GM19467 (cell line): Measurements from ENCODE around the gene NEUROD2.

Source experiments
- ATAC-seq: cut with Tn5 transposase; IDR thresholded peaks from one replicate; pipeline ENCODE4 v1.9.1; 2021; ENCODE audit warnings: mild to moderate bottlenecking, moderate library complexity; ENCODE audit not compliant: unreplicated experiment

The NEUROD2 gene

DNA sequence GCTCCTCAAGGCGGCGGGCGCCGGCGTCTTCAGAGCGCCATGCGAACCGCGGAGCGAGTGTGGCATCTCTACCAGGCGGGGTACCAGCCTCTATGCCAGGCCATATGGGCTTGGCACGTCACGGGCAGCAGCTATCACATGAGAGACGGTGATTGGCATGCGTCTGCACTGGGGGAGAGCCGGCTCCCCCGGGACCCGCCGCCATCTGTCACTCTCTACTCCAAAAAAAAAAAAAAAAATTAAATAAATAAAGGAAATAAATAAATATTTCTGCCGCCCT, at the start of gene NEUROD2:
TSS of gene NEUROD2 (minus strand) at position 70 of the 280 bp plus-strand sequence. CDS start 1,321 bp downstream, outside the sequence.
- ATAC-seq: no peak

DNA sequence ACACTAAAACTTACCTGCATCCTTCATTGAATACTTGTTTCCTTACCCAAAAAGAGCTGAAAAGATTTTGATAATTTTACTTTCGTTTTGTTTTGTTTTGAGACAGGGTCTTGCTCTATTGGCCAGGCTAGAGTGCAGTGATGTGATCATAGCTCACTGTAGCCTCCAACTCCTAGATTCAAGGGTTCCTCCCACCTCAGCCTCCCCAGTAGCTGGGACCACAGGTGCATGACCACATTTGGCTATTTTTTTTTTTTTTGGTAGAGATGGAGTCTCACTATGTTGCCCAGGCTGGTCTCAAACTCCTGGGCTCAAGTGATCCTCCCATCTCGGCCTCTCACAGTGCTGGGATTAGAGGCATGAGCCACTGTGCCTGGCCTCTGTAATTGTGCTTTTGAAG, 47.4 kb upstream of the NEUROD2 start:
- no peak for ATAC-seq

DNA sequence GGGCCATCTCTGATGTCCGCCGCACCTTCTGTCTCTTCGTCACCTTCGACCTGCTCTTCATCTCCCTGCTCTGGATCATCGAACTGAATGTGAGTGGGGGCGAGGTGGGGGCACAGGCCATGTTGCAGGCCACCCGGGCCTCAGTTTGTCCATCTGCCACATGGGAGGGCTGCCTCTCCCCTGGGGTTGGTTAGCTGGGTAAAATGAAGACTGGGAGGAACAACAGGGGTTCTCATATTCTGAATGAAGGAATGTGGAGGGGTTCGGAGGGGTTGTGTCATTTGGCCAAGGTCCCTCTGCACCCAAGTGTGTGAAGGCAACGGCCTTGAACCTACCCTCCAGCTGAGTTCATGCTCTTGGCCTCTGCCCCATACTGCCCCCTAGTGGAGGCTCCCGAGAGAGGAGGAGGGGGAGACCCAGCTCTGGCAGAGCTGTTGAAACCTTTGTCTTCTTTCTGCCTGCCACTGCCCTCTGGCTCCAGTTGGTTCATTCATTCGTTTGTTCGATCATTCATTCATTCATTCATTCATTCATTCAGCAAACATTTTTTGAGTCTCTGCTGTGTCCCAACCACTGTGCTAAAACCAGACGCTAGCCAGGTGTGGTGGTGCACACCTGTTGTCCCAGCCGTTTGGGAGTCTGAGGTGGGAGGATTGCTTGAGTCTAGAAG, 46.1 kb upstream of the NEUROD2 start:
- ATAC-seq: no peak

- no peak for ATAC-seq
These were observed 45.6 kb upstream of the NEUROD2 start for GRCh38 chr17:39653316-39653661.

DNA sequence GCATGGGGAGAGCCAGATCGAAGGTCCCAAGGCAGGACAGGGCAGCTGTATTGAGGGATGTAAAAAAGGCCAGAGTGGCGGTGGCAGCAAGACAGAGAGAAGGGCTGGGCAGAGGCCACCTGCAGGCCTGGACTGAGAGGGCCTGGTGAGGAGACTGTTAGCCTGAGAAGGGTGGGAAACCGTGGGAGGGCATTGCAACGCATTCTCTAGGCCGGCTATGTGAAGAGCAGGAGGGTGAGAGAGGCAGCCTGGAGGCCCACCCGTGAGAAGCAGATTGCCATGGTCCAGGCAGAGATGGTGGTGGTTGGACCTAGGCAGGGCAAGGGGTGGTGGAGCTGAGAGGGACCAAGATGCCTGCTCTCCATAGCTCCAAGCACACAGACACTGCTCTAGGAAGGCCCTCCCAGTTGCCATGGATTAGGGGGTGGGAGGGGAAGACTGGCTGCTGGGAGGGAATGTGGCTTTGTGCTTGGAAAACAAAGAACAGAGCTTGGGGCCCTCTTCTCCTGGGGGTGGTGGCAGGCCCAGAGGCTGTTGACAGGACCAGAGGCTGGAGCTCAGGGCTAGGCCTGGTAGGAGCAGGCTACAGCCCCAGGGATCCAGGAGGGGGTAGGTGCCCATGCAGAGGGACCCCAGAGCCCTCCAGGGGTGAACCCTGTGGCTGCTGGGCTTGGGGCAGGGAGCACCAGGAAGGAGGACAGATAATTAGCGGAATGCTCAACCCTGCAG, 45.0 kb upstream of the NEUROD2 start:
- no peak for ATAC-seq

- no peak for ATAC-seq
These were observed 44.3 kb upstream of the NEUROD2 start for GRCh38 chr17:39651923-39652586.

DNA sequence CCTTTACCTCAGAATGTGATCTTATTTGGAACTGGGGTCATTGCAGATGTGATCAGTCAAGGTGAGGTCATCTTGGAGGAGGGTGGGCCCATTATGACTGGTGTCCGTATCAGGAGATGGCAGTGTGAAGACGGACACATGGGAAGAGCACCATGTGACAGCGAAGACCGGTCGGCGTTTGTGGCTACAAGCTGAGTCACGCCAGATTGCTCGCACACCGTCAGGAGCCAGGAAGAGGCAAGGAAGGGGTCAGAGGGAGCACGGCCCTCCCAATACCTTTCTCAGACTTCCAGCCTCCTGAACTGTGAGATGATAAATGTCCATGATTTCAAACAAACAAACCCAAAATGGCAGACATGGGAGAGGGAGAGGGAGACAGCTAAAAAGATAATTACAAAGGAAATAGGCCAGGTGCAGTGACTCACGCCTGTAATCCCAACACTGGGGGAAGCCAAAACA, 42.4 kb upstream of the NEUROD2 start:
- no peak for ATAC-seq

GRCh38 chr17:39648616-39649366, 41.1 kb upstream of the NEUROD2 start:
- no peak for ATAC-seq

- ATAC-seq: no peak
These were observed 39.5 kb upstream of the NEUROD2 start for GRCh38 chr17:39647256-39647655.

DNA sequence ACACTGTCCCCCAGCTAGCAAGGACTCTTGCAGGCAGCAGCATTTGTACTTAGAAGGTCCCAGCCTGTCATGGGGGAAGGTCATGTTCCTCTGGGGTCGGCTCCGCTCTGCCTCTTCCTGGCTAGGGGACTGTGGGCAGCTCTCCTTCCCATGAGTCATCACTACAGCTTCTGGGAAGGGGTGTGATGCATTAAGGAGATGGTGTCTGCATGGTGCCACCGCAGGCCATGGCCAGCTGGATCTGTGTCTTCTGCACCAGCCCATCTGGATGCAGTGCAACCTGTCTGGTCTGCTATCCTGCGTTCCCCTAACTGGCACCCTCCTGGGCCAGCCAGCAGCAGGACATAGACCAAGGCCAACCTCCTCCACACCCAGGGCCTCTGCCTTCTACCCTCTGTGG, 35.6 kb upstream of the NEUROD2 start:
- ATAC-seq: no peak

DNA sequence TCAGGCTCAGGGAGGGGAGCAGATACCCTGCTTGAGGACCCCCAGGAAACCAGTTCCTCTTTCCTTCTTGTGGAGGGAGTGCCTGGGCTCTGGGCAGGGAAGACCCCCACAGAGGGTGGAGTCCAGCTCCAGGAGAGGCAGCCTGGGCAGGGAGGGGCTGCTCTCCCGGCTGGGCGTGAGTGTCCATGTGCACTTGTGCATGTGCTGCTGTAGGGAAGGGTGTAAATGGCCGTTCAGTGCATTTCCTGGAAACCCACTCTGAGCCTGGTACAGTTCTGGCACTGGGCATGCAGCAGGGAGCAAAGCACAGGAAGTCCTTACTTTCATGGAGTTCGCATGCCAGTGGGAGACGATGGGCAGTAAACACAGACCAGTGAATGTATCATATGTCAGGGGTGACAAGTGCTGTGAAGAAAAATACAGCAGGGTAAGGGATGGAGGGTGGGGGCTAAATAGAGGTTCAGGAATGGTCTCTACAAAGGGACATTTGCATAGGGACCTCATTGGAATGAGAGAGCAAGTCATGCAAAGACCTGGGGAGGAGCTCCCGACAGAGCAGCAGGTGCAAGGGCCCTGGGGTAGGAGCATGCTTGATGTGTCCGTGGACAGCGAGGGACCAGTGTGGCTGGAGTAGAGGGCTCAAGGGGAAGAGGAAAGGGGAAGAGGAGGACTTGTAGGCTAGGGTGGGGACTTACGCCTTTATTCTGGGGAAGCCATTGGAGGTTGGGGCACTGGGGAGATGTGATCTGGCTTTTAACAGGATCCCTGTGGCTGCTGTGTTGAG, 34.8 kb upstream of the NEUROD2 start:
- ATAC-seq: no peak

DNA sequence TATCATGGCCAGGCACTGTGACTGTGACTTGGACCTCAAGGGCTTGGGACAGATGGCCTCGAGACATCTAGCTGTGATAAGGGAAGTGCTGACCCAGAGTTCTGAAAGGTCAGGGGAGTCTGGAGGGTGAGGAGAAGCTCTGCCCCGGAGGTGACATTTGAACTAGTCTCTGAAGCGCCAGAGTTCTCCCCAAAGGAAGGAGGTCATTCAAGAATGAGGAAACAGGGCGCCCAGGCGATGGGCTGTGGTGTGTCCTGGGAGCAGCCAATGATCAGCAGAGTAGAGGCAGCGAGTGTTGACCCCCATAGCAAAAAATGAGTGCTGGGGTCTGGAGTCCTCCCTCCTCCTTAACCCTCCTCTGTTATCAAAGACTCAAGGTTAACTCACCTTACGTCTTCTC, 34.2 kb upstream of the NEUROD2 start:
- ATAC-seq: no peak

DNA sequence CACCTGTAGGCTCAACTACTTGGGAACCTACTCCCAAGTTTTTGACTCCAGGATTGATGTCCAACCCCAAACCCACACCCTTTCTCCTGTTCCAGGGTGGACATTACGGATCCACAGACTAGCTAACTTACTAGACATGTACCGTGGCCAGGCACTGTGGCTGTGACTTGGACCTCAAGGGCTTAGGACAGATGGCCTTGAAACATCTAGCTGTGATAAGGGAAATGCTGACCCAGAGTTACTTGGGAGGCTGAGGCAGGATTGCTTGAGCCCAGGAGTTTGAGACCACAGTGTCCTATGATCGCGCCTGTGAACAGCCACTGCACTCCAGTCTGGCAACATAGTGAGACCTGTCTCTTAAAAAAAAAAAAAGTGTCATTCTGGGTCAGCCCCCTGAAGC, 33.4 kb upstream of the NEUROD2 start:
- ATAC-seq: no peak

DNA sequence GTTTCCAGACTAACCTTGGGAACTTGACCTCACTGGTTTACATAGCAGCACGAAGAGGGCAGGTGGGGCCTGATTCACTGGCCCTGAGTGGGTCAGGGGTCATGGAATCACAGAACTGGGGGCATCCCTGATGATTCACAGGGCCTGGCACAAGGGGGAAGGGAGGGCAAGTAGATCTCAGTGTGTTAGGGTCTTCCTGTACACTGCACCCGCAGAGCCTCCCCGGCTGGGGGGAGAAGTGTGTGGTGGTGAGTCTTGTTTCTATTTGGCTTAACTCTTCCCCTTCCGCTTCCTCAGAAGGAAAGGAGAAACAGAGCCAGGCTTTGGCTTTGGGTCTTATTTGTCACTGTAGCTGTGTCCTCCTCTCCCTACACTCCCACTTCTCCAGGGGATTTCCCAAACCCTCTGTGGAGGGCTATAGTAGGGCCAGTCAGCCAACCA, 32.9 kb upstream of the NEUROD2 start:
- ATAC-seq: no peak

GRCh38 chr17:39639566-39640458, 32.1 kb upstream of the NEUROD2 start:
- no peak for ATAC-seq

GRCh38 chr17:39639043-39639442, 31.3 kb upstream of the NEUROD2 start:
- no peak for ATAC-seq

DNA sequence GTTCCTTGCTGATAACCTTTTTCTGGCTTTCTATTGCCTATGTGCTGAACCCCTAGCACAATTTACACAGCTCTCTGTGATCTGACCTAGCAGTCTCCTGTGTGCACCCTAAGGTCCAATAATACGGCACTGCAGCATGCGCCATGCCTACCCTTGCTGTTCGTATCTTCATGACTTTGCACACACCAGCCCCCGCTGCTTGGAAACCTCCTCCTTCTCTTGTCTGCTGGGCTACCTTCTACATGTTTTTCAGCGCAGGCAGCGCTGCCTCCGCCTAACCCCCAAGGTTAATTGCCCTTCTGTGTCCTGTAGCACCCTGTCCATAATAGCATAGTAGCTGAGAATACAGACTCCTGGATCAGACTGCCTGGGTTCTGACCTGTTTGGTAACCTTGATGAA, 30.6 kb upstream of the NEUROD2 start:
- ATAC-seq: no peak

GRCh38 chr17:39636927-39637736, 29.4 kb upstream of the NEUROD2 start, which contains the start of gene STARD3:
Gene STARD3, plus strand, starts transcription at chr17:39637144. Its CDS starts 16,388 bp downstream, at chr17:39653532.
- peak; percentile 70 for ATAC-seq

- ATAC-seq: no peak
These were observed 28.8 kb upstream of the NEUROD2 start for GRCh38 chr17:39636587-39636926.
